ENCODE measurements around the gene NUP35.
A peak's percentile ranks its signal among the peaks of the same experiment; 100 is the strongest.

Gene NUP35

DNA sequence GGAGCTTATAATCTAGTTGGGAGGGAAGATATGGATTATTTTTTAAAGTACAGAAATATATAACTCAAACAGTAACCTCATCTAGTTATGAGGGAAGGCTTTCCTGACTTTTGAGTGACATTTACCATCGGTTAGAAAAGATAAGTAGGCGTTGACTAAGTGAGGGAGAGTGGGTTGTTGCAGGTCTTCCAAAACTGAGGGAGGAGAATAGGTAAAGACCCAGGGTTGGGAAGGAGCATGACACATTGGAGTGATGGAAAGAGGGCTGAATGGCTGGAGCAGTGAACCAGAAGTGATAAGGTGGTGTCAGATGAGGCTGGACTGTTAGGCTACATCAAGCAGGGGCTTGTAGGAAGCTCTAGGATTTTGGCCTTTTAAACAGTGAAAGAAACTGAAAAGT, 10.6 kb upstream of the NUP35 start:
- Histone ChIP-seq H3K9me2 (ENCODE audit: low read depth, low read length) (no peaks in the 10 kb centered on the region), H3K36me3 (ENCODE audit: insufficient read depth, low read length) (no peaks in the 10 kb centered on the region), H2AFZ (ENCODE audit: low read length) (no peak overlapping the region), H3K4me1 (ENCODE audit: insufficient read depth, low read length, severe bottlenecking) (no peaks in the 10 kb centered on the region), H3K4me3 (ENCODE audit: low read depth, low read length, poor library complexity, severe bottlenecking) (no peak overlapping the region), H3K4me2 (ENCODE audit: low read length) (no peak overlapping the region), H3K9ac (ENCODE audit: low read length) (no peak overlapping the region), H3F3A (ENCODE audit: insufficient read depth, low read length) (no peaks in the 10 kb centered on the region), H3K27me3 (ENCODE audit: insufficient read depth, low read length) (no peaks in the 10 kb centered on the region), H3K9me3 (ENCODE audit: low read length) (no peaks in the 10 kb centered on the region), H4K20me1 (ENCODE audit: insufficient read depth, low read length) (no peaks in the 10 kb centered on the region), H3K79me2 (ENCODE audit: insufficient read depth, low read length) (no peaks in the 10 kb centered on the region), H3K27ac (ENCODE audit: low read depth, low read length, poor library complexity, severe bottlenecking) (no peak overlapping the region)
- TF ChIP-seq EZH2 (IDR thresholded peaks at IDR 0.05; ENCODE audit: borderline replicate concordance, low read length) = no peak
- TF ChIP-seq, protein P1, sequence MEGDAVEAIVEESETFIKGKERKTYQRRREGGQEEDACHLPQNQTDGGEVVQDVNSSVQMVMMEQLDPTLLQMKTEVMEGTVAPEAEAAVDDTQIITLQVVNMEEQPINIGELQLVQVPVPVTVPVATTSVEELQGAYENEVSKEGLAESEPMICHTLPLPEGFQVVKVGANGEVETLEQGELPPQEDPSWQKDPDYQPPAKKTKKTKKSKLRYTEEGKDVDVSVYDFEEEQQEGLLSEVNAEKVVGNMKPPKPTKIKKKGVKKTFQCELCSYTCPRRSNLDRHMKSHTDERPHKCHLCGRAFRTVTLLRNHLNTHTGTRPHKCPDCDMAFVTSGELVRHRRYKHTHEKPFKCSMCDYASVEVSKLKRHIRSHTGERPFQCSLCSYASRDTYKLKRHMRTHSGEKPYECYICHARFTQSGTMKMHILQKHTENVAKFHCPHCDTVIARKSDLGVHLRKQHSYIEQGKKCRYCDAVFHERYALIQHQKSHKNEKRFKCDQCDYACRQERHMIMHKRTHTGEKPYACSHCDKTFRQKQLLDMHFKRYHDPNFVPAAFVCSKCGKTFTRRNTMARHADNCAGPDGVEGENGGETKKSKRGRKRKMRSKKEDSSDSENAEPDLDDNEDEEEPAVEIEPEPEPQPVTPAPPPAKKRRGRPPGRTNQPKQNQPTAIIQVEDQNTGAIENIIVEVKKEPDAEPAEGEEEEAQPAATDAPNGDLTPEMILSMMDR (IDR thresholded peaks at IDR 0.05; ENCODE audit: low read length) = no peak

DNA sequence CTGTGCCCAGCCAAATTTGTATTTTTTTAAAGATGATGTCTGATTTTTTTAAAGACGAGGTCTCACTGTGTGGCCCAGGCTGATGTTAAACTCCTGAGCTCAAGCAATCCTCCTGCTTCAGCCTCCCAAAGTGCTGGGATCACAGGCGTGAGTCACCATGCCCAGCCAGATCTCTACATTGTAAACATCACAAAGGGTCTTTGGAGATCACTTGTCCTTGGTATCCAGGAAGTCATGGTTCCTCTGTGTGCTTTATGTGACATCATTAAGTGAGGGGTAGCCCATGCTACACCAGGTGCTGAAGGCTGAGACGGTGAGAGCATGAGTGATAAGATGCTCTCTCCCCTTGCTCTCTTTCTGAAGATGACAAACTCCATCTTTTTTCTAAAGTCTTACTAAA, 7.0 kb upstream of the NUP35 start:
- Histone ChIP-seq H3K27ac (ENCODE audit: low read depth, low read length, poor library complexity, severe bottlenecking) (no peak overlapping the region), H2AFZ (ENCODE audit: low read length) (no peak overlapping the region), H3K79me2 (ENCODE audit: insufficient read depth, low read length) (no peaks in the 10 kb centered on the region), H3K27me3 (ENCODE audit: insufficient read depth, low read length) (no peaks in the 10 kb centered on the region), H4K20me1 (ENCODE audit: insufficient read depth, low read length) (no peaks in the 10 kb centered on the region), H3F3A (ENCODE audit: insufficient read depth, low read length) (no peaks in the 10 kb centered on the region), H3K36me3 (ENCODE audit: insufficient read depth, low read length) (no peaks in the 10 kb centered on the region), H3K4me3 (ENCODE audit: low read depth, low read length, poor library complexity, severe bottlenecking) (no peak overlapping the region), H3K9ac (ENCODE audit: low read length) (no peak overlapping the region), H3K4me2 (ENCODE audit: low read length) (no peak overlapping the region), H3K9me2 (ENCODE audit: low read depth, low read length) (no peaks in the 10 kb centered on the region), H3K4me1 (ENCODE audit: insufficient read depth, low read length, severe bottlenecking) (no peaks in the 10 kb centered on the region), H3K9me3 (ENCODE audit: low read length) (no peaks in the 10 kb centered on the region)
- TF ChIP-seq EZH2 (IDR thresholded peaks at IDR 0.05; ENCODE audit: borderline replicate concordance, low read length) = no peak
- TF ChIP-seq, protein P1 (IDR thresholded peaks at IDR 0.05; ENCODE audit: low read length) = no peak

GRCh38 chr2:183123117-183123958, 905 bp upstream of the NUP35 start:
- no peaks in the 10 kb centered on the region for H3F3A ChIP-seq (ENCODE audit: insufficient read depth, low read length)
- peak overlapping the region; percentile 94 for H3K4me2 ChIP-seq (ENCODE audit: low read length)
- peaks cover 38% of the 10 kb centered on the region for H3K79me2 ChIP-seq (ENCODE audit: insufficient read depth, low read length)
- H3K4me1 ChIP-seq (ENCODE audit: insufficient read depth, low read length, severe bottlenecking) = peaks cover 32% of the 10 kb centered on the region
- H4K20me1 ChIP-seq (ENCODE audit: insufficient read depth, low read length) = no peaks in the 10 kb centered on the region
- H3K36me3 ChIP-seq (ENCODE audit: insufficient read depth, low read length) = peaks cover 1% of the 10 kb centered on the region; the same call in 1 of the 2 replicates
- H3K4me3 ChIP-seq (ENCODE audit: low read depth, low read length, poor library complexity, severe bottlenecking) = peak overlapping the region; percentile 97
- H3K27me3 ChIP-seq (ENCODE audit: insufficient read depth, low read length) = no peaks in the 10 kb centered on the region
- H3K9ac ChIP-seq (ENCODE audit: low read length) = peak overlapping the region; percentile 83
- H3K27ac ChIP-seq (ENCODE audit: low read depth, low read length, poor library complexity, severe bottlenecking) = no peak overlapping the region
- H2AFZ ChIP-seq (ENCODE audit: low read length) = peak overlapping the region; percentile 76
- TF ChIP-seq, protein P1 (IDR thresholded peaks at IDR 0.05; ENCODE audit: low read length) = no peak
- no peaks in the 10 kb centered on the region for H3K9me3 ChIP-seq (ENCODE audit: low read length)
- H3K9me2 ChIP-seq (ENCODE audit: low read depth, low read length) = no peaks in the 10 kb centered on the region
